Caco-2 (cell line): ENCODE measurements around the gene CHCHD6. TPM values are rescaled to one million over a fixed set of nuclear protein-coding genes. Genes with fewer than 3 reads are reported as not detected.

ENCODE experiments used
- BruUV-seq: library from RNA; stranded (reverse); fragments of 400-500 nt; replicated peaks from 2 replicates; lab custom pipeline; 2021; lab: Mats Ljungman, UMichigan
- CTCF ChIA-PET: fragments of 300-600 bp; sonication (Branson Sonifier 250); formaldehyde crosslinking; loops from one replicate; lab custom pipeline; 2022; ENCODE audit warnings: antibody characterized with exemption; lab: Charles Lee
- POLR2A ChIA-PET: fragments of 300-600 bp; sonication (Branson Sonifier 250); formaldehyde crosslinking; loops from one replicate; lab custom pipeline; 2022; ENCODE audit warnings: antibody characterized with exemption; lab: Charles Lee
- DNase-seq, 2 experiments: peaks; one replicate each; pipeline versions ENCODE4 v3.0.0 to v3.0.0-alpha.2; 2020 to 2022
- H3K27me3 ChIP-seq: replicated peaks from 2 replicates; pipeline ENCODE4 v1.6.0; 2011; ENCODE audit warnings: low read length; ENCODE audit not compliant: control insufficient read depth, insufficient read depth
- H3K36me3 ChIP-seq: 2 replicates; pipeline ENCODE4 v1.5.1; 2011; ENCODE audit warnings: low read length; ENCODE audit not compliant: control insufficient read depth, insufficient read depth
- H3K4me1 ChIP-seq: fragments of 250-450 bp; sonication (Bioruptor Pico); 2 replicates; pipeline ENCODE4 v1.5.1; 2020; ENCODE audit warnings: mild to moderate bottlenecking
- H3K4me3 ChIP-seq: 2 replicates; pipeline ENCODE4 v1.5.1; 2011; ENCODE audit warnings: low read depth, mild to moderate bottlenecking, control low read depth, low read length
- H3K9me3 ChIP-seq: fragments of 250-450 bp; sonication (Bioruptor Pico); 2 replicates; pipeline ENCODE4 v1.5.1; 2020; ENCODE audit warnings: mild to moderate bottlenecking, moderate library complexity
- H3K27ac Mint-ChIP-seq: one replicate; pipeline ENCODE4 v1.8.0; 2022; ENCODE audit warnings: mixed read lengths; ENCODE audit not compliant: unreplicated experiment
- H3K27me3 Mint-ChIP-seq: one replicate; pipeline ENCODE4 v1.8.0; 2022; ENCODE audit warnings: mixed read lengths; ENCODE audit not compliant: insufficient read depth, unreplicated experiment
- H3K36me3 Mint-ChIP-seq: one replicate; pipeline ENCODE4 v1.8.0; 2022; ENCODE audit warnings: mild to moderate bottlenecking, mixed read lengths; ENCODE audit not compliant: insufficient read depth, unreplicated experiment
- H3K4me1 Mint-ChIP-seq: one replicate; pipeline ENCODE4 v1.8.0; 2022; ENCODE audit warnings: low read depth, mixed read lengths; ENCODE audit not compliant: unreplicated experiment
- H3K4me3 Mint-ChIP-seq: one replicate; pipeline ENCODE4 v1.8.0; 2022; ENCODE audit warnings: mild to moderate bottlenecking, moderate library complexity, mixed read lengths; ENCODE audit not compliant: unreplicated experiment
- H3K9me3 Mint-ChIP-seq: one replicate; pipeline ENCODE4 v1.8.0; 2022; ENCODE audit warnings: mixed read lengths; ENCODE audit not compliant: unreplicated experiment
- CTCF ChIP-seq, 2 experiments: fragments of 200-600 bp in 1 of 2; IDR thresholded peaks; 1 replicate in 1 of 2; 2 replicates in 1 of 2; pipeline versions ENCODE4 v1.5.1 to v1.8.0; 2011 to 2022; ENCODE audit warnings: antibody characterized with exemption in 1 of 2, control low read depth in 1 of 2, inconsistent platforms in 1 of 2, low read depth in 1 of 2, low read length in 1 of 2, mild to moderate bottlenecking in 1 of 2, moderate library complexity in 1 of 2; ENCODE audit not compliant: insufficient read depth in 1 of 2, severe bottlenecking in 1 of 2, unreplicated experiment in 1 of 2
- intact Hi-C: fragments of 100-400 bp; cut with micrococcal nuclease; formaldehyde crosslinking; loops from one replicate; pipeline ENCODE4 v1.10.0; 2022; ENCODE audit not compliant: unreplicated experiment
- total RNA-seq: library from RNA; stranded (reverse); gene quantifications from 2 replicates; pipeline ENCODE4 v1.2.3, GENCODE V29; 2022

Gene CHCHD6
- total RNA-seq, 1 experiment from 2014 or later = 49.5 TPM

GRCh38 chr3:126932188-126932931 is 228.3 kb downstream of the CHCHD6 start:
- CTCF ChIA-PET = no interaction called here

GRCh38 chr3:126934031-126934531 is 230.0 kb downstream of the CHCHD6 start:
- peaks cover 43% of the 10 kb centered on the region for H3K4me1 Mint-ChIP-seq
- BruUV-seq = no TSS peak
- peaks cover 7% of the 10 kb centered on the region for H3K36me3 Mint-ChIP-seq
- no peaks in the 10 kb centered on the region for H3K36me3 ChIP-seq
- H3K4me1 ChIP-seq = peaks cover 30% of the 10 kb centered on the region
- no peak for TF ChIP-seq CTCF (IDR thresholded peaks at IDR 0.05; ENCODE audit: insufficient read depth in 1 of 2, low read depth in 1 of 2, low read length in 1 of 2, severe bottlenecking in 1 of 2, unreplicated experiment in 1 of 2)
- no peaks in the 10 kb centered on the region for H3K27me3 ChIP-seq
- peak overlapping the region; percentile 5 for H3K4me3 Mint-ChIP-seq
- CTCF ChIA-PET = interaction anchor here (0.7 to 1.4 kb wide), 4 partner anchors 48 to 229 kb away, joined by 3 to 9 read pairs (median 5); partner anchors contain the start of gene PLXNA1
- no peaks in the 10 kb centered on the region for H3K9me3 ChIP-seq
- no peak overlapping the region for H3K4me3 ChIP-seq
- H3K27ac Mint-ChIP-seq = peak overlapping the region; percentile 3
- H3K27me3 Mint-ChIP-seq = no peaks in the 10 kb centered on the region
- intact Hi-C loops = loop anchor here (1.0 to 5.0 kb wide), 3 partner anchors 52 to 182 kb away; no protein-coding TSS in a partner anchor
- POLR2A ChIA-PET = no interaction called here
- H3K9me3 Mint-ChIP-seq = no peaks in the 10 kb centered on the region
- DNase-seq = peak; percentile 55 to 72

More at GRCh38 chr3:126932188-126932931, 228.3 kb downstream of the CHCHD6 start:
- Histone ChIP-seq H3K4me3 (no peak overlapping the region), H3K27me3 (no peaks in the 10 kb centered on the region), H3K9me3 (no peaks in the 10 kb centered on the region), H3K4me1 (peaks cover 35% of the 10 kb centered on the region), H3K36me3 (no peaks in the 10 kb centered on the region)
- POLR2A ChIA-PET = no interaction called here
- H3K27me3 Mint-ChIP-seq = no peaks in the 10 kb centered on the region
- H3K4me1 Mint-ChIP-seq = peaks cover 43% of the 10 kb centered on the region
- no peak overlapping the region for H3K27ac Mint-ChIP-seq
- H3K9me3 Mint-ChIP-seq = no peaks in the 10 kb centered on the region
- peaks cover 7% of the 10 kb centered on the region for H3K36me3 Mint-ChIP-seq
- BruUV-seq = no TSS peak
- no peak overlapping the region for H3K4me3 Mint-ChIP-seq
- intact Hi-C loops = loop anchor here (5.0 kb wide), 2 partner anchors 50 to 180 kb away; no protein-coding TSS in a partner anchor
- DNase-seq = no peak
- no peak for TF ChIP-seq CTCF (IDR thresholded peaks at IDR 0.05; ENCODE audit: insufficient read depth in 1 of 2, low read depth in 1 of 2, low read length in 1 of 2, severe bottlenecking in 1 of 2, unreplicated experiment in 1 of 2)

- Mint-ChIP-seq H3K9me3 (no peaks in the 10 kb centered on the region), H3K27ac (no peak overlapping the region), H3K27me3 (no peaks in the 10 kb centered on the region), H3K36me3 (peaks cover 1% of the 10 kb centered on the region), H3K4me1 (peaks cover 41% of the 10 kb centered on the region), H3K4me3 (no peak overlapping the region)
- Histone ChIP-seq H3K4me3 (no peak overlapping the region), H3K27me3 (no peaks in the 10 kb centered on the region), H3K4me1 (peaks cover 30% of the 10 kb centered on the region), H3K36me3 (no peaks in the 10 kb centered on the region), H3K9me3 (no peaks in the 10 kb centered on the region)
- no TSS peak for BruUV-seq
- ChIA-PET CTCF (interaction anchor here (1.4 kb wide), 2 partner anchors 84 to 182 kb away, joined by 6 to 9 read pairs; no protein-coding TSS in a partner anchor), POLR2A (no interaction called here)
- TF ChIP-seq CTCF (IDR thresholded peaks at IDR 0.05; ENCODE audit: insufficient read depth in 1 of 2, low read depth in 1 of 2, low read length in 1 of 2, severe bottlenecking in 1 of 2, unreplicated experiment in 1 of 2) = no peak
- no peak for DNase-seq
- intact Hi-C loops = loop anchor here (1.0 to 5.0 kb wide), 3 partner anchors 53 to 183 kb away; no protein-coding TSS in a partner anchor
These were observed 231.0 kb downstream of the CHCHD6 start for GRCh38 chr3:126934991-126935390.
